Measurements from ENCODE around the gene GRN.
"Not testable (repeated sequence)": the region's sequence is repeated elsewhere in the genome, so short reads cannot be mapped to it uniquely, and the experiment has no call there.

The GRN gene

DNA sequence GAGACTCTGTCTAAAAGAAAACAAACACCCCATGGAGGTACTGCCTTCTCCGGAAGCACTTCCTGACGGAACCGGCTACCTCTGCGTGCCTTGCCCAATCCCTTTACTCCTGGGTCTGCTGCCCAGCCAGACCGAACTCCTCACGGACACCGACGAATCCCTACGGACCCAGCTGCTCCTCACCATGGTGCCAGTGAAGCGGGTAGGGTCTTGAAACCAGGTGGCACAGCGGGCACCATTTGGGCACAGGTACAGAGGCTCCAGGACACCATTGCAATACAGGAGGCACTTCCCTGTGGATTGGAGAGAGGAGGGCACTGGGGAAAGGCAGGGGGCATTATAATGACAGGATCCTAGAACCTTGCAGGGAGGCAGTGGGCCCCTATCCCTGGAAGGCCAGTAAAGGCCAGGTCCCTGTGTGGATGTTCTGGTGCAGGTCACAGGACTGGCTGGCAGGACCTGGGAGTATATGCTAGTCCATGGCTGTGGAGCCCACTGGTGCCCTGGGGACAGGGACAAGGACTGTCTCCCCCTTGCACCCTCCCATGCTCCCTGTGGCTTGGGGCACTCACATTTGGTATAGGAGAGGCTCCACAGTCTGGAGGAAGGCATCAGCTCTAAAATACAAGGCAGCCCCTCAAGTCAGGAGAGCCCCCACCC is 22.7 kb upstream of the GRN start:
- no peak for DNase-seq

DNA sequence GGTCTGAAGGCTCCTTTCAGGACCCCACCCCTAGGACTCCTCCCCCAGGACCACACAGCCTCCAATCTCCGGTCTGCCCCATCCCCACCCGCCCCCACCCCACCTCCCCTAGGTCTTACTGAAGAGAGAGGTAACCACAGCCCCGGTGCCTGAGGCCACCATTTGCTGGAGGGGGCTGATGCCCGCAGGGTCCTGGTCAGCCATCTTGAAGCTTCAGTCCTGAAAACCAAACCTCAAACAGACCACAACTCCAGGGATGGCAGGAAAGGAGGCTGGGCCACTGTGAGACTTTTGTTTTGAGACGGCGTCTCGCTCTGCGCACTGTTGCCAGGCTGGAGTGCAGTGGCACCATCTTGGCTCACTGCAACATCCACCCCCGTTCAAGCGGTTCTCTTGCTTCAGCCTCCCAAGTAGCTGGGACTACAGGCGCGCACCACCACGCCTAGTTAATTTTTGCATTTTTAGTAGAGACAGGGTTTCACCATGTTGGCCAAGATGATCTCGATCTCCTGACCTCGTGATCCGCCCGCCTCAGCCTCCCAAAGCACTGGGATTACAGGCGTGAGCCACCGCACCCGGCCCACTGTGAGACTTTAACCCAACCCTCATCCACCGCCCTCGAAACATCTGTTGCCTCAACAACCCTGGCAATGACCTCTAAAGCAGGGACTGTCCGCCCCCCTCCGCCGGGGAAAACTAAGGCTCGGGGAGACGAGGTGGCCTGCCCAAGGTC is 21.6 kb upstream of the GRN start:
- DNase-seq = no peak

DNA sequence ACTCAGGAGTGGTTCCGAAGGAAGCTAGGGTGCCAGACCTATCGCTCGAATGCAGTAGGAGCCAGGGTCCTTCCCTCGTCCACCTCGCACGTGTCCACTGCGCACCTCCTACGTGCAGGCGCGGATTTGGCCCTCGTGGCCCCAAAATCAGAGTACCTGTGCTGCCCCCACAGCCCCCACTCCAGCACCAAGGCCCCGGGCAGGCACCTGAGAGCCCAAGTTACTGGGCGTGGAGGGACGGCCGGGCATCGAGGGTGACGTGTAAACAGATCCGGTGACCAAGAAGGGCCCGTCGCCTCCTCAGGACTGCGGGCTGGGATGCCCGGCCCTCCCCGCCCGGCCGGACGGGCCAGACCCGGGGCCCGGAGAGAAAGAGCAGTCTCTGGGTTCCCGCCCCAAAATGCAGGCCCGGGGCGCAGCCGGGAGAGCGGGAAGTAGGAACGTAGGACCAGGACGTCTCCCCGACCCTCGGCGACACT is 21.0 kb upstream of the GRN start:
- no peak for DNase-seq

DNA sequence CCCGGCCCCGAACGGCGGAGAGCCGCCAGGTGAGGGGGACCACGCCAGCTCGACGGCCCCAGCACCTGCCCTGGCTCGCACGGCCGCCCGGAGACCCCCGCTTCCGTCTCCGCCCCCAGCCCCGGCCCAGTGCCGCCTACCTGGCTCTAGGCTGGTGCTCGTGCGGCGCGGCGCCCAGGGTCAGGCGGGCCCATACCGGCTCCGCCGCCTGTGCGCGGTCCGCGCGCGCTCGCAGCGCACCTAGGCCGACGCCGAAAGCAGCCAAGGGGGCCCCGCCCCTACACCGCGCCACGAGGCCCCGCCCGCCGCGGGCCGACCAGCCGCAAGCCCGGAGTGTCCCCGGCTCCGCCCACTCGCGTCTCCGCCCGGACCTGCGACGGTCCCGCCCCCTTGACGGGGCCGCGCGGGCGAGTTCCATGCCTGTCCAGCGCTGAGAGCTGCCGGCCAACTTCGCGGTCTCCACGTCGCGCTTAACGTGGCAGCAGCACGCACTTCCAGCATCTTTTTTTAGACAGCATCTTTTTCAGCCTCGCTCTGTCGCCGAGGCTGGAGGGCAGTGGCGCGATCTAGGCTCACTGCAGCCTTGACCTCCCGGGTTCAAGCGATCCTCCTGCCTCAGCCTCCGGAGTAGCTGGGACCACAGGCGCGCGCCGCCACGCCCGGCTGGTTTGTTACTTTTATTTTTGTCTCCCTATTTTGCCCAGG is 20.4 kb upstream of the GRN start, which contains the start of gene SLC25A39:
Gene SLC25A39, minus strand, starts transcription at position 253 of the 705 bp plus-strand sequence. CDS start 1,261 bp downstream, outside the sequence.
- peak; percentile 94 for DNase-seq

DNA sequence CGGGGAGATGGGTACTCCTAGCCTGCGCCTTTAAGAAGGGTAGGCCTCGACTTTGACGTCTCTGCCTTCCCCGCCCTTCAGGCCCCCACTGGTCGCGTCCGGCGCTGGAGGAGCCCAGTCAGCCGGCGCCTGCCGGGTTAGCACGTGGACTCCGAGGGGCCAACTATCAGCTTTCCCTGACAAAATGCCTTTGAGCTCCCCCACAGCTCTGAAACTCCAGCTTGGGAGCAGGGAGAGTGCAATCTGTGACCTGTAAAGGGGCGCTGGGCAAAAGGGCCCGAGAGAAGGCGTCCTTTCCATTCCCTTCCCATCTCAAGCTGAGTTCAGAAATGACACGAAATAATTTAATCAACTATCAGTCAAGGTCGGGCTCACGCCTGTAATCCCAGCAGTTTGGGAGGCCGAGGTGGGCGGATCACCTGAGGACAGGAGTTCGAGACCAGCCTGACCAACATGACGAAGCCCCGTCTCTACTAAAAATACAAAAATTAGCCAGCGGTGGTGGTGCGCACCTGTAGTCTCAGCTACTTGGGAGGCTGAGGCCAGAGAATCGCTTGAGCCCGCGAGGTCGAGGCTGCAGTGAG is 18.1 kb upstream of the GRN start:
- DNase-seq = peak; percentile 92

DNA sequence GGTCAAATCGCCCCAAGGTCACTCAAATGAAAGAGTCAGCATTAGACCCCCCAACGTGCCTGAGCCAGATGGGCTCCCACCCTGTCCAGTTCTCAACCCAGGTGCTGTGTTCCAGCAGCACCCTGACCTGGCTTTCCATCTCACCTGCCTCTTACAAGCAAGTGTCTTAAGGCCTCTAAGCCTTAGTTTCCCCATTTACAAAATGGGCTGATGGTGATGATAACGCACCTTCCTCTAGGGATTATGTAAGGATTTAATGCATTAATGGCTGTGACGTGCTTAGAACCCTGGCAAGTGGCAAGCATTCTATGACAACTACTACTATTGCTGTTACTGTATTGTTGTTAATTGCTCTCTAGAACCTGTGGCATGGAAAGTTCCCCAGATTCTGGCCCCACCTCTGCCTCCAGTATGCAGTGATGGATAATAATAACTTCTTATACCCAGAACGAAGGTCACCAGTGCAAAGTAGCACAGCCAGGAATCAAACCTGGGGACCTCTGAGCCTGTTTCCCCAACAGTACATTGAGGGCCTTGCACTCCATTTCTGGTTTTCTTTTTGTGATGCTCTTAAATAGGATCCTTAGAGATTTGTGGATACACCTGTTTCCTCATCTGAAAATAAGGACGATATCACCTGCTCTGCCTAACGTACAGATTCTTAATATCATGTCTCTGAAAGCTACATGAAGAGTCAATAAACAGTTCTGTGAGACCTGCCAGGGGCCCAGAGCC is 17.2 kb upstream of the GRN start:
- DNase-seq = no peak

DNA sequence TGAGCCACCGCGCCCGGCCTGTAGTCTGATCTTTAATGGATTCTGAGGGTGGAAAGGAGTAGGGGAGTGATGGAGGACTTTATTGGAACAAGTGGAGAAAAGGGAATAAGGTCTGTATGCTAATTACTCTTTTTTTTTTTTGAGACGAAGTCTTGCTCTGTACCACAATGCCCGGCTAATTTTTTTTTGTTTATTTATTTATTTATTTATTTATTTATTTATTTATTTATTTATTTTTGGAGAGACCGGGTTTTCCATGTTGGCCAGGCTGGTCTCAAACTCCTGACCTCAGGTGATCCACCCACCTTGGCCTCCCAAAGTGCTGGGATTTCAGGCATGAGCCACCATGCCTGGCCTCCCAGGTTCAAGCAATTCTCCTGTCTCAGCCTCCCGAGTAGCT is 15.6 kb upstream of the GRN start:
- DNase-seq = not testable (repeated sequence)

DNA sequence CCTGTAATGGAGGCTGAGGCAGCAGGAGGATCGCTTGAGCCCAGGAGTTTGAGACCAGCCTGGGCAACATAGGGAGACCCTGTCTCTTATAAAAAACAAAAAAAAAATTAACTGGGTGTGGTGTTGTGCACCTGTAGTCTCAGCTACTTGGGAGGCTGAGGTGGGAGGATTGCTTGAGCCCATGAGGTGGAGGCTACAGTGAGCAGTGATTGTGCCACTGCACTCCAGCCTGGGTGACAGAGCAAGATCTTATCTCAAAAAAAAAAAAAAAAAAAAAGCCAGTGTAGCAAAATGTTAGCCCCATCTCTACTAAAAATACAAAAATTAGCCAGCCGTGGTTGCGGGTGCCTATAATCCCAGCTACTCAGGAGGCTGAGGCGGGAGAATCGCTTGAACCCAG is 14.8 kb upstream of the GRN start:
- not testable (repeated sequence) for DNase-seq

DNA sequence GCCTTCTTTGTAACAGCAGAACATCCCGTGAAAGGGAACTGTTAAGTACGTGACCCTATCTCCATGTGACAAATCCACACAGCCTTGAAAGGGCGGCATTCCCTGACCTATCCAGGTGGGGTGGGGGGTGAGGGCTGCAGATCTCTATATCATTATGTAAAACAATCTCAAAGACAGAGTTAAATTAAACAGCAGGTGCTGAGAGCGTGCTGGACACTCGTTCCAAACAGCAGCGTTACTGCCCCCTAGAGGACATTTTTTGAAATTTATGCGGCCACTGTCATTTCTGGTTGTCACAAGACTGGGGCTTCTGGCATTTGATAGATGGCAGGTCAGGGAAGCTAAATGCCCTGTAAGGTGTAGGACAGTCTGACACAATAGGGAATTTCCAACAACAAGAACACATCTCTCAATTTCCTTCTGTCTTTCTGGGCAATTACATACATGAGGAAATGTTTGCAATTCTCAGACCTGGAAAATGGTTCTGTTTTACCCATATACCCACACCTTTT is 13.8 kb upstream of the GRN start:
- DNase-seq = peak; percentile 60

DNA sequence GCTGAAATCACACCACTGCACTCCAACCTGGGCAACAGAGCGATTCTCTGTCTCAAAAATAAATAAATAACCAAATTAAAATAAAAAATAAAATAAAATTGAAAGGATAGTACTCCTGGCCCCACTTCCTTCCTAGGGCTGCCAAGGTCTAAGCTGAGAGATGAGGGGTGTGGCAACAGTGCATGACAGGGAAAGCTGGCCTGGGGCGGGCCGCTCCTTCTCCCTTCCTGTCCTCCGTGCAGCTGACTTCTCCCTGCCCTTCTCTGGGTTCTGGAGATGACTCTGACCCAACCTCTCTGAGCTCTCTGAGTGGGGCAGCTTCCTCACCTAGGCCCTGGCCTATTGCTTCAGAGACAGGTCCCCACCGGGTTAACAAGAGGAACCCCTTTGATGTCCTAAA is 11.7 kb upstream of the GRN start:
- DNase-seq = no peak

DNA sequence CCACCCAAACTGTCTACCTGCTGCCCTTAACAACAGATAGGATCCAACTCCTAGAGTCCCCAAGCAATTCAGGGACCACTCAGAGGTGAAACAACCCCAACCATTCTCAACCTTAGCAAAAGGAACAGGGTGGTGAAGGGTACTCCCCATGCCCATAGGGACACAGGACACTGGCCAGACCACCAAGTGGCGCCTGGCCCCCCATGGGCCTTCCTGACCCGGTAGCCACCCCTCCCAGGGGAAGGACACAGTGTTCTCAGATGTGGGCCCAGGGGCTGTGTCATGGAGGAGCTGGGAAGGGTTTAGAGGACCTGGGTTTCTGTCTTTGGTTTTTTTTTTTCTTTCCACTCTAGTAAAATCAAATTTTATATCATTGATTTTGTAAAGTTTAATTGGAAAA is 10.8 kb upstream of the GRN start:
- DNase-seq = no peak

DNA sequence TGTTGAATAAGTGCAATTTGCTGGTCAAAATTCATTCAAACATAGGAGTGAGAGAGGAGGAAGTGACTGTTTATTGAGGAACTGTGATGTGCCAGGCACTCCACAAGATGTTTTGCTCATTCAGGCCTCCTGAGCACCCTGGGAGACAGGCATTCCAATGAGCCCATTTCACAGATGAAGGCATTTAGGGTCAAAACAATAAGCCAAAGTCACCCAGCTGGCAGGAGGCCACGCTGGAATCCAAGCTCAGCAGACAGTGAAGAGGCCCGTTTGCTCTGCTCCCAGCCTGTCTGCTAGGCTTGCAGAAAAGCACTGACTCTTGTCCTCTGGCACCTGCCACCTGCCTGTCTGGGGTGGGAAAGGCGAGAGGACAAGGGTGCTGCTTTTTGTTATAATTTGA is 10.4 kb upstream of the GRN start:
- DNase-seq = no peak

DNA sequence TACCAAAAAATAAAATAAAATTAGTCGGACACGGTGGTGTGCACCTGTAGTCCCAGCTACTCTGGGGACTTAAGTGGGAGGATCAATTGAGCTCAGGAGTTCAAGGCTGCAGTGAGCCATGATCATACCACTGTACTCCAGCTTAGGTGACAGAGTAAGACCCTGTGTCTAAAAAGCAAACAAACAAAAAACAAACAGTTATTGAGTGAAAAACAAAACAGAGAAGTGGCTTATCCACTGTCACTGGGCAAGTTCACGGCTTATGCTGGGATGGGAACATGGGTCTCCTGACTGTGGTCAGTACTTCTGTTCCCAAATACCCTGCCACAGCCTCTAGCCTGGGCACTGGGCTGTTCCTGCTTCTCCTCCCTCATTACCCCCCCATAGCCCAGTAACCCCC is 9.5 kb upstream of the GRN start:
- DNase-seq = no peak

DNA sequence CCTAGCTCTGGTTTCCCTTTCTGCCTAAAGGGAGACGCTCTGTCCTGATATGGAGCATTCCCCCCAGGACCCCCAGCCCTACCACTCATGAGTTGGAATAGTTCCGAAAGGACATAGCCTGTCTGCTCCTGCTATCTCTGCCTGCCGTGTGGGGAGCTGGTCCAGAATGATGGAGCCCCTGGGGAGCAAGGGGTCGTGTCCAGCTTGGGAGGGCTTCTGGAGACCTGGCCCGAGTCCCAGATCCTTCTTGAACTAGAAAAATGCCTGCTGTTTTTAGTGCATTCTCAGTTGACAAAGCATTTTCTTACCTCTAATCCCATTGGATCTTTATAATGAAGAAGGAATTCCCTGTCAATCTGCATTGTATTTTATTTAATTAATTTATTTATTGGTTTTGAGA is 9.1 kb upstream of the GRN start:
- DNase-seq = no peak

DNA sequence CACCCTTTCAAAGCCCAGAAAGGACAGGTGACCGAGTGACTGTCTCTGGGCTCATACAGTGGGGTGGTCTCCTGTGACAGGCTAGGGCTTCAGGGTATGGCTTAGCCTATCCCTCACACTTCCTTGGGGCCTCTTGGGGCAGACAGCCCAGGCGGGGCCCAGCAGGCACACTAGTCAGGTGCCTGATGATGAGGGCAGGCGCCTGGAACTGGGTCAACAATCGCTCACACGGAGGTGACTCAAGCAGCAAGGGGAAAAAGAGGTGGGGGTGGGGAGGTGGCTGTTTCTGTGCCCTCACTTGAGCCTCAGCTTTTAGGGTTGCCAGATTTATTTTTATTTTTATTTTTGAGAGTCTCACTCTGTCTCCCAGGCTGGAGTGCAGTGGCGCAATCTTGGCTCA is 6.4 kb upstream of the GRN start:
- DNase-seq = no peak

DNA sequence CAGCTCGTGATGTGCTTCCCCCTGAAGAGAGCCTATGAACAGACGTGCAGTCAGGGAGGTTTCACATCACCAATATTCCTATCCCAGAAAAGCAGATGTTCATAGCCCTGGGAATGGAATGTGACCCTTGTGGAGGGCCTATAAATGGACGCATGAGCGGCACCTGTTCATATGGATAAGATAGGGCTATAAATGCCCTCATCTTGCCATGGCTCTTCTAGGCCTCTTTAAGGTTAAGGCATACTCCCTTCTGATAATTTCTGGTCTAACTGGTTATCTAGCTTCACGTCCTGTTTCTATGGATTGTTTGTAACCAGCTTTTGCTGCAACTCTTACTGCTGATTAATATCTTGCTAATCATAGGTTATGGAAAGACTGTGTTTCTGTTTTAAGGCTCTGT is 4.5 kb upstream of the GRN start:
- not testable (repeated sequence) for DNase-seq

DNA sequence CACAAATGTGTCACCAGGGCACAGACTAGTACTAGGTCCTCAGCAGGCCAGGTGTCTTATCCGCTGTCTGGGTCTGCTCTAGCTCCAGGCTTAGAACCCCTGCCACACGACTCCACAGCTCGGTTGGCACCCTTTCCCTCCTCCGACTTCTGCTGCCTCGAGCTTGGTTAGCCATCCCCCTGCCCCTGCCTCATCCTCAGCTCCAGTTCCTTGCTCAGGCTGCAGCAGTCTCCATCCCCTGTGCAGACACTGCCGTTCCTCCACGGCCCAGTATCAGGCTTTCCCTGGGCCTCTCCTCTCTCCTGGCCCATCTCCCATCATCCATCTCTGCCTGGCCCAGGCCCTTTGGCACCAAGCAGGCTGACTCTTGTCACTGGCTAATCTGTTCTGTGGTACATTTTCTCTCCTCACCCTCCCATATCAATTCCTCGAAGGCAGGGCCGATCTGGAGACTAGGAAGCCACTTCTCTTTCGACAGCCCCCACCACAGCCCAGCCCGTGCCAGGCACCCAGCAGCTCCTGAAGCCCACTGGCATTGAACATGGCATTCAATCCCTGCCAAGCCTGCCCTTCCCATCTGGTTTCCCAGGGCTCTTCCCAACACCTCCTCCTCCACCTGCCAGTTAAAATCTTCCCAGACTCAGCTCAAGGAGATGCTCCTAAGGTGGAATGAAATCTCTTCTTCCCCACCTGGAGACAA is 1.4 kb upstream of the GRN start:
- no peak for DNase-seq

DNA sequence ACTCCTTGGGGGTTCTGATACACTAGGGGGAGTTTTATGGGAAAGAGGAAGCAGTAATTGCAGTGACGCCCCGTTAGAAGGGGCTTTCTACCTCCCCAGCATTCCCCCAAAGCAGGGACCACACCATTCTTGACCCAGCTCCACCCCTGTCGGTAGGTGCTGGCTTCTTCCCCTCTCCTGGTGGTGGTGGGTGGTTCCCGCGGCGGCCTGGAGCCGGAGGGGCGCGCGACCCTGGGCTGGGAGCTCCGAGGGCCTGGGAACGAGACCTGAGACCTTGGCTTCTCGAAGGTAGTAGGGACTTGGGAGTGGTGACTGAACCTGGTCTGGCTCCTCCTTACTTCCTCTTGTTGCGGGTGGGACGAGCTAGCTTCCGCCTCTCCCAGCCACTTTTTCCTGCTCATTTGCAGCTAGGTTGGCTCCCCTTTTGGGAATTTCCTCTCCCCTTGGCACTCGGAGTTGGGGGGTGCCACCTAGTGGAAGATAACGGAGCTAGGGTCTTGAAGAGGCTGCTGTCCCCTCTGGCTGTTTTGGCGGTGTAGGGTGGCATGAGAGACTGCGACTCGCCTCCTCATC is 438 bp downstream of the GRN start:
- DNase-seq = peak; percentile 44

DNA sequence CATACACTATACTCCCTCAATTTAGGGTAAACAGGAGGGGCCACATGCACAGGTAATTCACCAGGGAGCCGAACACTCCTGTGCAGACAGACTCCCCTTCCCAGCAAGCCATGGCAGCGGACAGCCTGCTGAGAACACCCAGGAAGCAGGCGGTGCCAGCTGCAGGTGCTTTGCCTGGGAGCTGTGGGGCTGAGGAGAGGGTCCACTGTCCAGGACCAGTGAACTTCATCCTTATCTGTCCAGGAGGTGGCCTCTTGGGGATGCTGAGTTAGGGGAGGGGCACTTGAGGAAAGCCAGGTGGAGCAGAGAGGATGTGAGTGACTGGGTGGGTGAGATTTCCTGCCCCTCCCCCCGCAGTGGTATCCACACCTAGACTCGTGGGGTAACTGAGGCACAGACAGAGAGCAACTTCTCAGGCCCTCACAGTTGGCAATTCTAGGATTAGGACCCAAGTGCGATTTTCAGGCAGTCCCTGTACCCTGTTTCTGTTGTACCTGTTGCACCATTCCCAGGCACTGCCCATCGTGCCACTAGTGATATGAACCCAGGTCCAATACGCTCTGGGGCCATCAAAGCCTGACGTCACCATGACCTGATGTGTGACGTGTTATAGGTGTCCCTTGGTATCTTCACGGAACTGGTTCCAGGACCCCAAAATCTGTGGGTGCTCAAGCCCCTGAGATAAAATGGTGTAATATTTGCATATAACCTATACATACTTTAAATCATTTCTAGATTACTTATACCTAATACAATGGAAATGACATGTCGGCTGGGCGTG is 1.2 kb downstream of the GRN start:
- no peak for DNase-seq

DNA sequence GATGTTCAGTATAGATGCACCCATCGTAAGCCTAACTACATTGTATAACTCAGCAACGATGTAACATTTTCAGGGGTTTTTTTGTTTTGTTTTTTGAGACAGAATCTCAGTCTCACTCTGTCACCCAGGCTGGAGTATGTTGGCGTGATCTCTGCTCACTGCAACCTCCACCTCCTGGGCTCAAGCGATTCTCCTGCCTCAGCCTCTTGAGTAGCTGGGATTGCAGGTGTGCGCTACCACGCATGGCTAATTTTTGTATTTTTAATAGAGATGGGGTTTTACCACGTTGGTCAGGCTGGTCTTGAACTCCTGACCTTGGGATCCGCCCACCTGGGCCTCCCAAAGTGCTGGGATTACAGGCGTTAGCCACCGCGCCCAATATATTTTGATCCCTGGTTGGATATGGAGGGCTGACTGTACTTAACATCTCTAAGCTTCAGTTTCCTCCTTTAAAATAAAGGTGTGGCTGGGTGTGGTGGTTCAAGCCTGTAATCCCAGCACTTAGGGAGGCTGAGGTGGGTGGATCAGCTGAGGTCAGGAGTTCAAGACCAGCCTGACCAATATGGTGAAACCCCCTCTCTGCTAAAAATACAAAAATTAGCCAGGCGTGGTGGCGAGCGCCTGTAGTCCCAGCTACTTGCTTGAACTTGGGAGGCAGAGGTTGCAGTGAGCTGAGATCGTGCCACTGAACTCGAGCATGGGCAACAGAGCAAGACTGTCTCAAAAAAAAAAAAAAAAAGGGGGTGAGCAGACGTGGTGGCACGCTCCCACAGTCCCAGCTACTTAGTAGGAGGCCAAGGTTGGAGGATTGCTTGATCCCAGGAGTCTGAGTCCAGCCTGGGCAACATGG is 2.3 kb downstream of the GRN start:
- DNase-seq = not testable (repeated sequence)

Measured in activated naive CD4-positive, alpha-beta T cell treated with anti-CD3 and anti-CD28 coated beads, Interleukin-2, amount 50 U/mL, for 16 hours (primary cell).